GM12878 (cell line): ENCODE data around the gene NKAIN2. TPM values are rescaled to one million over a fixed set of nuclear protein-coding genes. Genes with fewer than 3 reads are reported as not detected.

ENCODE experiments used
- ATAC-seq: fragments of 200-7000 bp; cut with Tn5 transposase; 3 replicates; pipeline ENCODE4 v1.9.1; 2020; ENCODE audit warnings: mild to moderate bottlenecking, moderate library complexity
- BruUV-seq: library from RNA; stranded (reverse); fragments of 400-500 nt; replicated peaks from 2 replicates; lab custom pipeline; 2021; lab: Mats Ljungman, UMichigan
- CTCF ChIA-PET: fragments of 300-600 bp; sonication (Branson Sonifier 250); formaldehyde crosslinking; extraction: SDS; loops from one replicate; lab custom pipeline; 2021; ENCODE audit warnings: inconsistent platforms; lab: Yijun Ruan, JAX
- POLR2A ChIA-PET: fragments of 350-600 bp; formaldehyde crosslinking; extraction: SDS; loops from one replicate; lab custom pipeline; 2021; ENCODE audit warnings: inconsistent platforms; lab: Charles Lee
- RAD21 ChIA-PET: fragments of 300-600 bp; sonication (Branson Sonifier 250); formaldehyde crosslinking; loops from one replicate; lab custom pipeline; 2023; ENCODE audit warnings: antibody characterized with exemption; ENCODE audit not compliant: unreplicated experiment; lab: Charles Lee
- SMC1A ChIA-PET: fragments of 300-600 bp; sonication (Branson Sonifier 250); formaldehyde crosslinking; loops from one replicate; lab custom pipeline; 2023; ENCODE audit not compliant: unreplicated experiment, uncharacterized antibody; lab: Charles Lee
- DNase-seq: peaks from one replicate; pipeline ENCODE4 v3.0.0-alpha.2; 2011; ENCODE audit warnings: low read depth, low spot score
- FAIRE-seq: peaks from 3 replicates; lab custom pipeline; 2011; peaks lifted over from hg19 to GRCh38; lab: Jason Lieb, UNC
- H2AFZ ChIP-seq: 2 replicates; pipeline ENCODE4 v1.6.0; 2011; ENCODE audit warnings: low read depth, low read length, control low read depth; ENCODE audit not compliant: control insufficient read depth
- H3K27ac ChIP-seq: 2 replicates; pipeline ENCODE4 v1.5.1; 2011; ENCODE audit warnings: control low read depth; ENCODE audit not compliant: control insufficient read depth, insufficient read depth
- H3K27me3 ChIP-seq, 2 experiments: replicated peaks in 1 of 2; 2 replicates each; pipeline versions ENCODE4 v1.6.0 to v1.6.1; 2011; ENCODE audit warnings: low read length in 1 of 2; ENCODE audit not compliant: control insufficient read depth in 2 of 2, insufficient read depth in 2 of 2
- H3K36me3 ChIP-seq, 2 experiments: 2 replicates each; pipeline ENCODE4 v1.5.1; 2011; ENCODE audit warnings: low read length in 1 of 2; ENCODE audit not compliant: control insufficient read depth in 2 of 2, insufficient read depth in 2 of 2
- H3K4me1 ChIP-seq: 2 replicates; pipeline ENCODE4 v1.6.1; 2011; ENCODE audit warnings: mild to moderate bottlenecking, low read length, moderate library complexity, mixed read lengths; ENCODE audit not compliant: control insufficient read depth, insufficient read depth
- H3K4me2 ChIP-seq: 2 replicates; pipeline ENCODE4 v1.6.0; 2011; ENCODE audit warnings: control low read depth; ENCODE audit not compliant: control insufficient read depth, insufficient read depth
- H3K4me3 ChIP-seq: fragments of 200-600 bp; sonication (generic); 2 replicates; pipeline ENCODE4 v1.5.1; 2016
- H3K79me2 ChIP-seq: 2 replicates; pipeline ENCODE4 v1.6.0; 2011; ENCODE audit warnings: low read length; ENCODE audit not compliant: control insufficient read depth, insufficient read depth
- H3K9ac ChIP-seq: 2 replicates; pipeline ENCODE4 v1.8.0; 2011; ENCODE audit warnings: low read length, control low read depth, mixed read lengths; ENCODE audit not compliant: control insufficient read depth, insufficient read depth
- H3K9me3 ChIP-seq: replicated peaks from 3 replicates; pipeline ENCODE4 v1.5.1; 2011; ENCODE audit warnings: mild to moderate bottlenecking, low read length; ENCODE audit not compliant: control insufficient read depth, insufficient read depth
- H4K20me1 ChIP-seq: 2 replicates; pipeline ENCODE4 v1.6.0; 2011; ENCODE audit not compliant: control insufficient read depth, insufficient read depth
- BRCA1 ChIP-seq: IDR thresholded peaks from 2 replicates; pipeline ENCODE4 v1.6.1; 2011; ENCODE audit warnings: low read depth, low read length, improper control_type of control experiment
- CREB1 ChIP-seq: IDR thresholded peaks from 2 replicates; pipeline ENCODE4 v1.6.1; 2012; ENCODE audit warnings: low read depth, mild to moderate bottlenecking, inconsistent platforms
- ETV6 ChIP-seq, 2 experiments: fragments of 450-650 bp in 1 of 2; IDR thresholded peaks in 1 of 2; conservative IDR thresholded peaks in 1 of 2; 2 replicates each; pipeline ENCODE4 v1.6.1; 2014; ENCODE audit warnings: antibody characterized with exemption in 1 of 2, borderline replicate concordance in 1 of 2, low read depth in 1 of 2, mild to moderate bottlenecking in 1 of 2, moderate library complexity in 1 of 2
- EZH2 ChIP-seq: IDR thresholded peaks from 2 replicates; pipeline ENCODE4 v1.6.1; 2012; ENCODE audit warnings: low read depth, mild to moderate bottlenecking, control low read depth, inconsistent platforms, low read length, borderline replicate concordance; ENCODE audit not compliant: control insufficient read depth
- HCFC1 ChIP-seq: fragments of 150-350 bp; IDR thresholded peaks from 2 replicates; pipeline ENCODE4 v1.6.1; 2014; ENCODE audit warnings: low read length
- IRF4 ChIP-seq: IDR thresholded peaks from 2 replicates; pipeline ENCODE4 v1.6.1; 2011; ENCODE audit warnings: low read depth, low read length
- RFX5 ChIP-seq: IDR thresholded peaks from 2 replicates; pipeline ENCODE4 v1.6.1; 2011; ENCODE audit warnings: low read depth, low read length, improper control_type of control experiment
- SREBF1 ChIP-seq: IDR thresholded peaks from 2 replicates; pipeline ENCODE4 v1.6.1; 2012; ENCODE audit warnings: mild to moderate bottlenecking, low read length
- TCF3 ChIP-seq: IDR thresholded peaks from 2 replicates; pipeline ENCODE4 v1.6.1; 2012; ENCODE audit warnings: low read depth, mild to moderate bottlenecking, low read length, borderline replicate concordance; ENCODE audit not compliant: insufficient read depth
- ZZZ3 ChIP-seq: IDR thresholded peaks from 2 replicates; pipeline ENCODE4 v1.6.1; 2011; ENCODE audit warnings: low read depth; ENCODE audit not compliant: control insufficient read depth, insufficient read length
- WGBS: methylation state at CpG from one replicate; pipeline ENCODE4 v1.1.6; 2016; ENCODE audit warnings: low lambda C conversion rate; ENCODE audit not compliant: insufficient replicate concordance, insufficient coverage; ENCODE audit errors: missing lambda C conversion rate; 5-methylcytosine and 5-hydroxymethylcytosine counted together
- in situ Hi-C: fragments of 300-500 bp; cut with MboI; formaldehyde crosslinking; loops from 9 replicates; pipeline ENCODE4 v1.14.3; 2018; ENCODE audit warnings: mixed read lengths
- intact Hi-C: fragments of 100-400 bp; cut with micrococcal nuclease; formaldehyde crosslinking; loops from one replicate; pipeline ENCODE4 v1.14.2; 2022; ENCODE audit not compliant: unreplicated experiment
- polyA plus RNA-seq, 11 experiments: library from polyadenylated mRNA; depleted of rRNA in 4 of 11; unstranded in 6 of 11; stranded (reverse) in 5 of 11; fragments of >200 nt; fragmentation: Nextera tagmentation in 4 of 11; fragmentation: Illumina TruSeq in 1 of 11; extraction: Ambion mirVana in 4 of 11; extraction: Trizol in 1 of 11; gene quantifications; 1 replicate in 1 of 11; 2 replicates in 10 of 11; pipeline versions ENCODE4 v1.2.1 to v1.2.3, GENCODE V29; 2011 to 2016; ENCODE audit warnings: inconsistent platforms in 2 of 11, missing spikeins in 2 of 11, low read depth in 1 of 11
- total RNA-seq, 4 experiments: library from RNA; depleted of rRNA in 3 of 4; stranded (reverse); fragments of >200 nt in 3 of 4; fragmentation: Illumina TruSeq in 1 of 4; extraction: Trizol in 1 of 4; gene quantifications; 2 replicates each; pipeline versions ENCODE4 v1.2.1 to v1.2.3, GENCODE V29; 2013 to 2021
- TF ChIP-seq, protein P1 (sequence below): IDR thresholded peaks from 2 replicates; pipeline ENCODE4 v1.6.1; 2012; ENCODE audit warnings: low read depth, low read length, improper control_type of control experiment
- TF ChIP-seq, protein P2 (sequence below): IDR thresholded peaks from 2 replicates; pipeline ENCODE4 v1.6.1; 2012; ENCODE audit warnings: low read depth, low read length, improper control_type of control experiment
- TF ChIP-seq, protein P3 (sequence below): fragments of 450-650 bp; IDR thresholded peaks from 2 replicates; pipeline ENCODE4 v1.6.1; 2016; ENCODE audit warnings: mild to moderate bottlenecking

The NKAIN2 gene
- total and polyA plus RNA-seq, 10 of the 15 experiments (the other 5 are each of a cell fraction or from before 2014, with no cell fraction given), result not detected

DNA sequence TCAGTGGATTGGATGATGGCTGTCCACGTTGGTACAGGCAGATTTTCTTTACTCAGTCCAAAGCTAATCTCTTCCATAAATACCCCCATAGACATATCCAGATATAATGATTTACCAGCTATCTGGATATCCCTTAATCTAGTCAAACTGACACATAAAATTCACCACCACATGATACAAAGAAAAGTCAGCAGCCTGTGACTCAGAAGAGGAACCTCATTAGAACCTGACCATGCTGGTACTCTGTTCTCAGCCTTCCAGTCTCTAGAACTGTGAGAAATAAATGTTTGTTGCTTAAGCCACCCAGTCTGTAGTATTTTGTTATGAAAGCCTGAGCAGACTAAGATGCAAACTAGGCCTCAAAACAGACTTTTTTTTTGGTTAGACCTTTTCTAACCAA lies 727.3 kb downstream of the NKAIN2 start:
- H3K9me3 ChIP-seq, result no peaks in the 10 kb centered on the region
- no peak overlapping the region for H3K9ac ChIP-seq
- H3K4me3 ChIP-seq, result no peak overlapping the region
- H3K27me3 ChIP-seq, result no peaks in the 10 kb centered on the region
- no peak for DNase-seq
- ChIA-PET RAD21 (no interaction called here), POLR2A (no interaction called here), CTCF (no interaction called here), SMC1A (no interaction called here)
- no TSS peak for BruUV-seq
- no peak overlapping the region for H3K4me2 ChIP-seq
- in situ Hi-C loops, result no loop called here
- H4K20me1 ChIP-seq, result no peaks in the 10 kb centered on the region
- TF ChIP-seq, protein P1, sequence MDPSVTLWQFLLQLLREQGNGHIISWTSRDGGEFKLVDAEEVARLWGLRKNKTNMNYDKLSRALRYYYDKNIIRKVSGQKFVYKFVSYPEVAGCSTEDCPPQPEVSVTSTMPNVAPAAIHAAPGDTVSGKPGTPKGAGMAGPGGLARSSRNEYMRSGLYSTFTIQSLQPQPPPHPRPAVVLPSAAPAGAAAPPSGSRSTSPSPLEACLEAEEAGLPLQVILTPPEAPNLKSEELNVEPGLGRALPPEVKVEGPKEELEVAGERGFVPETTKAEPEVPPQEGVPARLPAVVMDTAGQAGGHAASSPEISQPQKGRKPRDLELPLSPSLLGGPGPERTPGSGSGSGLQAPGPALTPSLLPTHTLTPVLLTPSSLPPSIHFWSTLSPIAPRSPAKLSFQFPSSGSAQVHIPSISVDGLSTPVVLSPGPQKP, result no peak
- TF ChIP-seq CREB1 (no peak), HCFC1 (no peak), EZH2 (no peak), SREBF1 (no peak), ZZZ3 (no peak), RFX5 (no peak), TCF3 (no peak), IRF4 (no peak), BRCA1 (no peak), ETV6 (conservative IDR thresholded peaks at IDR 0.05 in 1 of 2, IDR thresholded peaks at IDR 0.05 in 1 of 2; ENCODE audit: borderline replicate concordance in 1 of 2, low read depth in 1 of 2) (no peak)
- TF ChIP-seq, protein P2, sequence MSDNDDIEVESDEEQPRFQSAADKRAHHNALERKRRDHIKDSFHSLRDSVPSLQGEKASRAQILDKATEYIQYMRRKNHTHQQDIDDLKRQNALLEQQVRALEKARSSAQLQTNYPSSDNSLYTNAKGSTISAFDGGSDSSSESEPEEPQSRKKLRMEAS, result no peak
- TF ChIP-seq, protein P3, sequence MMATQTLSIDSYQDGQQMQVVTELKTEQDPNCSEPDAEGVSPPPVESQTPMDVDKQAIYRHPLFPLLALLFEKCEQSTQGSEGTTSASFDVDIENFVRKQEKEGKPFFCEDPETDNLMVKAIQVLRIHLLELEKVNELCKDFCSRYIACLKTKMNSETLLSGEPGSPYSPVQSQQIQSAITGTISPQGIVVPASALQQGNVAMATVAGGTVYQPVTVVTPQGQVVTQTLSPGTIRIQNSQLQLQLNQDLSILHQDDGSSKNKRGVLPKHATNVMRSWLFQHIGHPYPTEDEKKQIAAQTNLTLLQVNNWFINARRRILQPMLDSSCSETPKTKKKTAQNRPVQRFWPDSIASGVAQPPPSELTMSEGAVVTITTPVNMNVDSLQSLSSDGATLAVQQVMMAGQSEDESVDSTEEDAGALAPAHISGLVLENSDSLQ, result no peak
- ATAC-seq, result no peak
- H3K79me2 ChIP-seq, result no peaks in the 10 kb centered on the region
- H2AFZ ChIP-seq, result no peak overlapping the region
- 0% methylated on average over 1 of the region's 1 CpG for WGBS
- H3K36me3 ChIP-seq, result no peaks in the 10 kb centered on the region
- intact Hi-C loops, result no loop called here
- no peak overlapping the region for H3K27ac ChIP-seq
- H3K4me1 ChIP-seq, result no peaks in the 10 kb centered on the region
- FAIRE-seq, result no peak
